Breast epithelium (tissue), 3 donors: ENCODE results near the gene TEX22.

ENCODE experiments used
- POLR2A ChIP-seq: fragments of 450-650 bp; IDR thresholded peaks from one replicate; pipeline ENCODE4 v1.6.1; 2016; ENCODE audit warnings: antibody characterized with exemption, mild to moderate bottlenecking, moderate library complexity
- POLR2AphosphoS5 ChIP-seq, 3 donors: sonication (generic); formaldehyde crosslinking; IDR thresholded peaks; one replicate each; pipeline ENCODE4 v1.6.1; 2017; ENCODE audit warnings: antibody characterized with exemption in 3 of 3
- TF ChIP-seq, protein P1 (sequence below), 3 donors: fragments of 450-650 bp; IDR thresholded peaks; one replicate each; pipeline ENCODE4 v1.5.1; 2016 to 2017; ENCODE audit warnings: antibody characterized with exemption in 3 of 3, mild to moderate bottlenecking in 3 of 3, moderate library complexity in 3 of 3

DNA sequence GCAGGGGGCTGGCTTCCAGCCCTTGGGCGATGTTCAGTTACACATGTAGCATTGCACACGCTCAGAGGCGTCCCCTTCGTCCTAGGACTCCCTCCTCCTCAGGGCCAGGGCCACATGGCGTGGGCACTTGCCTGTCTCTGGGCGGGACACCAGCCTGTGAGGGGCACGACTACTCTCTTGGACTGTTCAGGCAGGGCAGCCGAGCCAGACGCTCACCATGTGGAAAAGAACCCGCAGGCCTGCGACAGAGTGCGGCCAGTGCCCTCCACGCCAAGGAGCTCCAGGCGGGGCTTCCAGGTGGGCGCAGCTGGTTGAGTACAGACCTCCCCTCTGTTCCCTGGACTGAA, 42.2 kb downstream of the TEX22 start:
- TF ChIP-seq, protein P1, sequence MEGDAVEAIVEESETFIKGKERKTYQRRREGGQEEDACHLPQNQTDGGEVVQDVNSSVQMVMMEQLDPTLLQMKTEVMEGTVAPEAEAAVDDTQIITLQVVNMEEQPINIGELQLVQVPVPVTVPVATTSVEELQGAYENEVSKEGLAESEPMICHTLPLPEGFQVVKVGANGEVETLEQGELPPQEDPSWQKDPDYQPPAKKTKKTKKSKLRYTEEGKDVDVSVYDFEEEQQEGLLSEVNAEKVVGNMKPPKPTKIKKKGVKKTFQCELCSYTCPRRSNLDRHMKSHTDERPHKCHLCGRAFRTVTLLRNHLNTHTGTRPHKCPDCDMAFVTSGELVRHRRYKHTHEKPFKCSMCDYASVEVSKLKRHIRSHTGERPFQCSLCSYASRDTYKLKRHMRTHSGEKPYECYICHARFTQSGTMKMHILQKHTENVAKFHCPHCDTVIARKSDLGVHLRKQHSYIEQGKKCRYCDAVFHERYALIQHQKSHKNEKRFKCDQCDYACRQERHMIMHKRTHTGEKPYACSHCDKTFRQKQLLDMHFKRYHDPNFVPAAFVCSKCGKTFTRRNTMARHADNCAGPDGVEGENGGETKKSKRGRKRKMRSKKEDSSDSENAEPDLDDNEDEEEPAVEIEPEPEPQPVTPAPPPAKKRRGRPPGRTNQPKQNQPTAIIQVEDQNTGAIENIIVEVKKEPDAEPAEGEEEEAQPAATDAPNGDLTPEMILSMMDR (IDR thresholded peaks at IDR 0.05), result no peak
- TF ChIP-seq POLR2A (no peak), POLR2AphosphoS5 (IDR thresholded peaks at IDR 0.05) (no peak)
